ENCODE data around the gene GADD45GIP1. TPM values are rescaled to one million over a fixed set of nuclear protein-coding genes. Genes with fewer than 3 reads are reported as not detected.

The GADD45GIP1 gene
- total RNA-seq, 3 donors from 2014 or later, result 10.0 to 16.4 (median 14.1) TPM

DNA sequence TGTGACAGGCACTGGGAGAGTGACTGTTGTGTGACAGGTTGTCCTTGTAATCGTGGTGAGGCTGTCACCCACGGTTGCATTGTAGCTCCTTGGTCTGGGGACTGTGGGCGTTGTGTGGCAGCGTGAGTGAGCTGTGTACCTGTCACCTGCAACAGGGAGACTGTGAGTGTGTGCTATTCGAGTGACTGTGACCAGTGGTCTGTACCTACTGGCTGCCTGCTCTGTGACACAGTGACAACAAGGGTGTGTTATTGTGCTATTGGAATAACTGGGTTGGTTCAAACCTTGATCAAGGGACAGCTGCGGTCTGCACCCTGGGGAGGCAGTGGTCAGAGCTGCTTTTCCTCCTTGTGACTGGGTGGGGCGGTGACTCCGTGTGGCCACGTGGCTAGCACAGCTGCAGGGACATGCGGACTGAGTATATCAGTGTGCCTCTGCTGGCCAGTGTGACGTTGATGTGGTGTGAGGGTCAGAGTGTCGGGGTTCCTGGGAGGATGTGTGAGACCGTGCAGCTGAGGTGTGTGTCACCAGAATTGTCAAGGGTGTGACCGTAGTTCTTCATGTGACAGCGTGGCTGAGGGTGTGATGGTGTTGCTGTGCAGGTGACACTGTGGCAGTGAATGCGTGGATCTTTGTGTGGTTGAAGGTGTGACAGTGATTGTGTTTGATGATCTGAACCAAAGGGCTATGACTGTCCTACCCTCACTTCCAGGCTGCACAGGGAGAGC, 28.2 kb upstream of the GADD45GIP1 start:
- Histone ChIP-seq H3K9me3 (no peaks in the 10 kb centered on the region), H3K36me3 (ENCODE audit: low read depth) (no peaks in the 10 kb centered on the region), H3K4me1 (ENCODE audit: low read depth) (peaks cover 16% of the 10 kb centered on the region), H3K4me3 (no peak overlapping the region)
- TF ChIP-seq, protein P1, sequence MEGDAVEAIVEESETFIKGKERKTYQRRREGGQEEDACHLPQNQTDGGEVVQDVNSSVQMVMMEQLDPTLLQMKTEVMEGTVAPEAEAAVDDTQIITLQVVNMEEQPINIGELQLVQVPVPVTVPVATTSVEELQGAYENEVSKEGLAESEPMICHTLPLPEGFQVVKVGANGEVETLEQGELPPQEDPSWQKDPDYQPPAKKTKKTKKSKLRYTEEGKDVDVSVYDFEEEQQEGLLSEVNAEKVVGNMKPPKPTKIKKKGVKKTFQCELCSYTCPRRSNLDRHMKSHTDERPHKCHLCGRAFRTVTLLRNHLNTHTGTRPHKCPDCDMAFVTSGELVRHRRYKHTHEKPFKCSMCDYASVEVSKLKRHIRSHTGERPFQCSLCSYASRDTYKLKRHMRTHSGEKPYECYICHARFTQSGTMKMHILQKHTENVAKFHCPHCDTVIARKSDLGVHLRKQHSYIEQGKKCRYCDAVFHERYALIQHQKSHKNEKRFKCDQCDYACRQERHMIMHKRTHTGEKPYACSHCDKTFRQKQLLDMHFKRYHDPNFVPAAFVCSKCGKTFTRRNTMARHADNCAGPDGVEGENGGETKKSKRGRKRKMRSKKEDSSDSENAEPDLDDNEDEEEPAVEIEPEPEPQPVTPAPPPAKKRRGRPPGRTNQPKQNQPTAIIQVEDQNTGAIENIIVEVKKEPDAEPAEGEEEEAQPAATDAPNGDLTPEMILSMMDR (IDR thresholded peaks at IDR 0.05), result no peak
- intact Hi-C loops (cut with DNase I, micrococcal nuclease), result loop anchor here in 1 of 2 donors (5.0 to 10.0 kb wide), 2 partner anchors 47 to 110 kb away; no protein-coding TSS in a partner anchor
- ATAC-seq (peak; percentile 90), DNase-seq (peak; percentile 86 to 89 (median 86))

DNA sequence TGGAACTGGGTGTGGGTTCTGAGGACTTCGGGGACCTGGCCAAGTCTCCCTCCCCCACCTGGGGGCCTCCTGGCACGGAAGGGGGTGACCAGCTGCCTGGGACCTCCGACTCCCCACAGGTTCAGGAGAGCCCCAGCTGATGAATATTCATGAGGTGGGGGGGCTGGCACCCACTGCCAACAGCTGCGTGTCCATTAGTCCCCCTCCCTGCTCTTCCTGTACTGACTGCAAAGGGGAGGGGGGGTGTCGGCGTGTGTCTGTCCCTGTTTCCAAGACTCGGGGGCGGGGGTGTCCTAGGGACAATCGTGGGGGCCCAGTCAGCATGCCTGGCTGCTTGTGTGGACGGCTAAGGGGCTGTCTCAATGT, 27.6 kb upstream of the GADD45GIP1 start:
- TF ChIP-seq, protein P1 (IDR thresholded peaks at IDR 0.05), result no peak
- Histone ChIP-seq H3K4me1 (ENCODE audit: low read depth) (peaks cover 16% of the 10 kb centered on the region), H3K36me3 (ENCODE audit: low read depth) (no peaks in the 10 kb centered on the region), H3K9me3 (no peaks in the 10 kb centered on the region), H3K4me3 (no peak overlapping the region)
- intact Hi-C loops (cut with DNase I, micrococcal nuclease), result loop anchor here (5.0 to 10.0 kb wide), 3 partner anchors 48 to 110 kb away; no protein-coding TSS in a partner anchor
- DNase-seq, result no peak
- ATAC-seq, result no peak

DNA sequence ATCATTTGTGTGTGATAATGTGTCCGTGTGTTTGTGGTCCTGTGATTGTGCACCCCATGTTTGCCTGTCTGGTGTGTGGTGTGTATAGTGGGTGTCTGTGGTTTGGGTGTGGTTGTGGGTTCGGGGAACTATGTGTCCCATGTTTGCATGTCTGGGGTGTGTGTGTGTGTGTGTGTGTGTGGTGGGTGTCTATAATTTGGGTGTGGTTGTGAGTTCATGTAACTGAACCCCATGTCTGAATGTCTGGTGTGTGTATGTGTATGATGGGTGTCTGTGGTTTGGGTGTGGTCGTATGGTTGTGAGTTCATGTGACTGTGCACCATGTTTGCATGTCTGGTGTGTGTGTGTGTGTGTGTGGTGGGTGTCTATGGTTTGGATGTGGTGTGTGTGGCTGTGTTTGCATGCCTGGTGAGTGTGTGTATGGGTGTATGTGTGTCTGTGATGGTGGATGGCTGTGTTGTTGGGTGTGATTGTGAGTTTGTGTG, 27.2 kb upstream of the GADD45GIP1 start:
- Histone ChIP-seq H3K4me1 (ENCODE audit: low read depth) (peaks cover 16% of the 10 kb centered on the region), H3K4me3 (no peak overlapping the region), H3K9me3 (no peaks in the 10 kb centered on the region), H3K36me3 (ENCODE audit: low read depth) (no peaks in the 10 kb centered on the region)
- DNase-seq (no peak), ATAC-seq (no peak)
- intact Hi-C loops (cut with DNase I, micrococcal nuclease), result loop anchor here (5.0 to 10.0 kb wide), 2 partner anchors 108 to 111 kb away; no protein-coding TSS in a partner anchor
- TF ChIP-seq, protein P1 (IDR thresholded peaks at IDR 0.05), result no peak

DNA sequence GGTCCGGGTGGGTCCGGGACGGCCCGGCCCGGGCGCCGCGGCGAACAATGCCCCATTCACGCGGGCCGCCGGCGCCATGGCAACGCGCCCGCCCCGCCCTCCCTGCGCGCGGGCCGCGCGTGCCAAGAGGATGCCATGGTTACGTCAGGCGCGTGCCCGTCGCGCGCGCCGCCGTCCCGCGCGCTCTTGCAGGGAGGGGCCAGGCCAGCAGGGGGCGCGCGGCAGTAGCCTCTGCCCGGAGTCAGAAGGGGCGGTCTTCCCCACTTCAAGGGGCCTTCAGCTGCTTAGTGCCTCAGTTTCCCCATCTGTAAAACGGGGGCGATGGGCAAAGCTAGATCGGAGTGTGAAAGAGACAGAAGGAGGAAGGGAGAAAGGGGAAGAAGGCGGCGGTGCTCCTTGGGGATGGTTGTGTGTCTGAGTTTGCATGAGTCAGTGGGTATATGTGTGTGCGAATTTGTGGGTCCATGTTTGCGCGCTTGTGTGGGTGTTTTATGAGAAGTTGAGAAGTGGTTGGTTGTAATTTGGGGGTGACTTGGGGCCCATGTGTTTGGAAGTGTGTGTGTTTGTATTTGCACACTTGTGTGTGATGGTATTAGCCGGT, 26.6 kb upstream of the GADD45GIP1 start:
- peak; percentile 83 to 91 (median 90) for DNase-seq
- H3K4me1 ChIP-seq (ENCODE audit: low read depth), result peaks cover 16% of the 10 kb centered on the region
- ATAC-seq, result peak; percentile 84
- intact Hi-C loops (cut with DNase I, micrococcal nuclease), result loop anchor here (5.0 to 10.0 kb wide), 2 partner anchors 109 to 111 kb away; no protein-coding TSS in a partner anchor
- H3K36me3 ChIP-seq (ENCODE audit: low read depth), result no peaks in the 10 kb centered on the region
- H3K9me3 ChIP-seq, result no peaks in the 10 kb centered on the region
- no peak overlapping the region for H3K4me3 ChIP-seq
- TF ChIP-seq, protein P1 (IDR thresholded peaks at IDR 0.05), result peak; percentile 95

DNA sequence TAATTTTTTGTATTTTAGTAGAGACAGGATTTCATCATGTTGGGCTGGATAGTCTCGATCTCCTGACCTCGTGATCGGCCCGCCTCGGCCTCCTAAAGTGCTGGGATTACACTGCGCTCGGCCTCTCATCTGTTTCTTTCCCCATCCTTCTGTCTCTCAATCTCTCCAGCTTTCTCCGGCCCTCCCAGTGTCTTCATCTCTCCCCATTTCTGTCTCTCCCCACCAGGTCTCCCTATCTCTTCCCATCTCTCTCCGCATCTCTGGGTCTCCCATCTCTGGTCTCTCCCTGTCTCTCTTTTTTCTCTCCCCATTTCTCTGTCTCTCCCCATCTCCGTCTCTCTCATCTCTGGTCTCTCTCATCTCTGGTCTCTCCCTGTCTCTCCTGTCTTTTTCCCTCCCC, 26.1 kb upstream of the GADD45GIP1 start:
- Histone ChIP-seq H3K4me1 (ENCODE audit: low read depth) (peaks cover 16% of the 10 kb centered on the region), H3K4me3 (no peak overlapping the region), H3K36me3 (ENCODE audit: low read depth) (no peaks in the 10 kb centered on the region), H3K9me3 (no peaks in the 10 kb centered on the region)
- DNase-seq (no peak), ATAC-seq (no peak)
- intact Hi-C loops (cut with DNase I, micrococcal nuclease), result loop anchor here (5.0 to 10.0 kb wide), 2 partner anchors 109 to 112 kb away; no protein-coding TSS in a partner anchor
- TF ChIP-seq, protein P1 (IDR thresholded peaks at IDR 0.05), result no peak

Measured in mucosa of descending colon (tissue), 3 donors.